HuH-7 (cell line): Measurements from ENCODE around the gene ACADVL.
"Not testable (repeated sequence)": the region's sequence is repeated elsewhere in the genome, so short reads cannot be mapped to it uniquely, and the experiment has no call there.

ENCODE experiments used
- DNase-seq: peaks from one replicate; pipeline ENCODE4 v3.0.0; 2011; ENCODE audit warnings: low spot score

The ACADVL gene

GRCh38 chr17:7219812-7220592 lies at the start of gene ACADVL, which contains the start of gene DLG4:
Gene ACADVL, plus strand, starts transcription at chr17:7219938. Its CDS starts 47 bp downstream, at chr17:7219985.
Gene DLG4, minus strand, starts transcription at chr17:7219836.
- peak; percentile 78 for DNase-seq

GRCh38 chr17:7172522-7173191 lies 47.1 kb upstream of the ACADVL start:
- DNase-seq = not testable (repeated sequence)

- DNase-seq = no peak
Measured at GRCh38 chr17:7173687-7174602, 45.8 kb upstream of the ACADVL start.

GRCh38 chr17:7174603-7175326 lies 45.0 kb upstream of the ACADVL start:
- DNase-seq = no peak

- no peak for DNase-seq
Measured at GRCh38 chr17:7175330-7175733, 44.4 kb upstream of the ACADVL start.

- DNase-seq = no peak
Measured at GRCh38 chr17:7176107-7176840, 43.5 kb upstream of the ACADVL start.

- DNase-seq = no peak
Measured at GRCh38 chr17:7176841-7177190, 42.9 kb upstream of the ACADVL start.

GRCh38 chr17:7177191-7177953 lies 42.4 kb upstream of the ACADVL start:
- DNase-seq = peak; percentile 76

GRCh38 chr17:7177954-7178477 lies 41.7 kb upstream of the ACADVL start:
- DNase-seq = no peak

- no peak for DNase-seq
Measured at GRCh38 chr17:7178973-7179316, 40.8 kb upstream of the ACADVL start.

- DNase-seq = no peak
Measured at GRCh38 chr17:7179317-7180254, 40.2 kb upstream of the ACADVL start, which contains the start of gene ASGR1. Gene ASGR1, minus strand, starts transcription at chr17:7179370. Its CDS starts 807 bp downstream, at chr17:7178563.

- DNase-seq = not testable (repeated sequence)
Measured at GRCh38 chr17:7182101-7182500, 37.6 kb upstream of the ACADVL start.

GRCh38 chr17:7183433-7184090 lies 36.2 kb upstream of the ACADVL start:
- no peak for DNase-seq

- no peak for DNase-seq
Measured at GRCh38 chr17:7184091-7184488, 35.6 kb upstream of the ACADVL start.

GRCh38 chr17:7184647-7185046 lies 35.1 kb upstream of the ACADVL start:
- DNase-seq = no peak

- peak; percentile 56 for DNase-seq
Measured at GRCh38 chr17:7186241-7186640, 33.5 kb upstream of the ACADVL start.

GRCh38 chr17:7190276-7190917 lies 29.3 kb upstream of the ACADVL start:
- DNase-seq = no peak

GRCh38 chr17:7191069-7191468 lies 28.7 kb upstream of the ACADVL start:
- no peak for DNase-seq
